ENCODE measurements around the gene MIEF1.

DNA sequence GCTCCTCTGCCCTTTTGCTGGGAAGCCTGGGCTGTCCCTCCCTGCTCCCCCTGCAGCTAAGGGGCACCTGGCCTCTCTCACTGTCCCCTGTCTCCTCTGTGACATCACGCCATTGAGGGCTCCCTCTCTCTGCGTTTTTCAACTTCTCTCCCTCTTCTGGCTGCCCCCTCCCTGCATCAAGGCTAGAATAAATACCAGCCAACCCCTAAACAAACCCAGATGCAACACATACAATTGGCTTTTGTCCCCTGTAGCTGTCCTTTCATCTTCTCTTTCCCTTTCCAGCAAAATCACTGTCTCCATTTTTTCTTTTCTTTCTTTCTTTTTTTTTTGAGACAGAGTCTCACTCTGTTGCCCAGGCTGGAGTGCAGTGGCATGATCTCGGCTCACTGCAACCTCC is 3.3 kb upstream of the MIEF1 start:
- TF ChIP-seq POLR2A (IDR thresholded peaks at IDR 0.05; ENCODE audit: low read depth, low read length) (no peak), POLR2AphosphoS5 (IDR thresholded peaks at IDR 0.05; ENCODE audit: low read depth, low read length) (no peak)

Measured in GM12892 (cell line).